Astrocyte (in vitro differentiated cells and primary cell): ENCODE results near the gene DSG2. TPM values are rescaled to one million over a fixed set of nuclear protein-coding genes. Genes with fewer than 3 reads are reported as not detected.
A peak's percentile ranks its signal among the peaks of the same experiment; 100 is the strongest.

Source experiments
- DNase-seq: peaks from one replicate; pipeline ENCODE4 v3.0.0-alpha.2; 2010; ENCODE audit warnings: low read depth
- FAIRE-seq: peaks from 2 replicates; lab custom pipeline; 2011; peaks lifted over from hg19 to GRCh38; lab: Jason Lieb, UNC
- H2AFZ ChIP-seq: 2 replicates; pipeline ENCODE4 v1.6.0; 2012; ENCODE audit warnings: low read depth, low read length, inconsistent platforms
- H3K27ac ChIP-seq: 2 replicates; pipeline ENCODE4 v1.5.1; 2011; ENCODE audit warnings: low read depth, low read length, inconsistent platforms
- H3K27me3 ChIP-seq: 2 replicates; pipeline ENCODE4 v1.6.0; 2011; ENCODE audit warnings: low read length, inconsistent platforms; ENCODE audit not compliant: insufficient read depth
- H3K36me3 ChIP-seq: 2 replicates; pipeline ENCODE4 v1.5.1; 2011; ENCODE audit warnings: low read length, inconsistent platforms; ENCODE audit not compliant: insufficient read depth
- H3K4me1 ChIP-seq: 2 replicates; pipeline ENCODE4 v1.5.1; 2011; ENCODE audit warnings: low read length, inconsistent platforms; ENCODE audit not compliant: insufficient read depth
- H3K4me2 ChIP-seq: 2 replicates; pipeline ENCODE4 v1.6.0; 2012; ENCODE audit warnings: low read length, inconsistent platforms
- H3K4me3 ChIP-seq: 2 replicates; pipeline ENCODE4 v1.5.1; 2011; ENCODE audit warnings: low read depth, mild to moderate bottlenecking, low read length, inconsistent platforms; ENCODE audit not compliant: insufficient read depth
- H3K79me2 ChIP-seq: 2 replicates; pipeline ENCODE4 v1.6.0; 2012; ENCODE audit warnings: mild to moderate bottlenecking, low read length, inconsistent platforms; ENCODE audit not compliant: insufficient read depth
- H3K9ac ChIP-seq: 2 replicates; pipeline ENCODE4 v1.6.0; 2012; ENCODE audit warnings: mild to moderate bottlenecking, low read length, inconsistent platforms
- H3K9me3 ChIP-seq: 2 replicates; pipeline ENCODE4 v1.5.1; 2012; ENCODE audit warnings: low read depth, mild to moderate bottlenecking, low read length, inconsistent platforms; ENCODE audit not compliant: insufficient read depth
- H4K20me1 ChIP-seq: 2 replicates; pipeline ENCODE4 v1.6.0; 2012; ENCODE audit warnings: low read length, inconsistent platforms; ENCODE audit not compliant: insufficient read depth
- H3K27ac Mint-ChIP-seq: one replicate; pipeline ENCODE4 v1.8.0; 2021; ENCODE audit warnings: mild to moderate bottlenecking, mixed read lengths; ENCODE audit not compliant: unreplicated experiment
- H3K27me3 Mint-ChIP-seq: one replicate; pipeline ENCODE4 v1.8.0; 2021; ENCODE audit warnings: low read depth, mixed read lengths; ENCODE audit not compliant: unreplicated experiment
- H3K36me3 Mint-ChIP-seq: one replicate; pipeline ENCODE4 v1.8.0; 2021; ENCODE audit warnings: low read depth, mixed read lengths; ENCODE audit not compliant: unreplicated experiment
- H3K4me1 Mint-ChIP-seq: one replicate; pipeline ENCODE4 v1.8.0; 2021; ENCODE audit warnings: low read depth, mixed read lengths; ENCODE audit not compliant: unreplicated experiment
- H3K4me3 Mint-ChIP-seq: one replicate; pipeline ENCODE4 v1.8.0; 2021; ENCODE audit warnings: mild to moderate bottlenecking, moderate library complexity, mixed read lengths; ENCODE audit not compliant: unreplicated experiment
- H3K9me3 Mint-ChIP-seq: one replicate; pipeline ENCODE4 v1.8.0; 2021; ENCODE audit warnings: mild to moderate bottlenecking, mixed read lengths; ENCODE audit not compliant: unreplicated experiment
- CTCF ChIP-seq: IDR thresholded peaks from 2 replicates; pipeline ENCODE4 v1.5.1; 2011; ENCODE audit warnings: low read depth, mild to moderate bottlenecking, inconsistent platforms, low read length, moderate library complexity; ENCODE audit not compliant: insufficient read depth
- EZH2 ChIP-seq: IDR thresholded peaks from 2 replicates; pipeline ENCODE4 v1.6.1; 2012; ENCODE audit warnings: mild to moderate bottlenecking, low read length, inconsistent platforms; ENCODE audit not compliant: insufficient read depth
- total RNA-seq: library from RNA; stranded (reverse); gene quantifications from 2 replicates; pipeline ENCODE4 v1.2.1, GENCODE V29; 2021

Gene DSG2
- total RNA-seq, 1 donor from 2014 or later, result 154 TPM

GRCh38 chr18:31581498-31582197, 83.7 kb downstream of the DSG2 start:
- Mint-ChIP-seq H3K4me1 (no peaks in the 10 kb centered on the region), H3K27me3 (no peaks in the 10 kb centered on the region), H3K36me3 (no peaks in the 10 kb centered on the region), H3K27ac (no peak overlapping the region), H3K9me3 (no peaks in the 10 kb centered on the region), H3K4me3 (no peak overlapping the region)
- no peak overlapping the region for H3K27ac ChIP-seq
- H4K20me1 ChIP-seq, result no peaks in the 10 kb centered on the region
- no peak for FAIRE-seq
- H2AFZ ChIP-seq, result no peak overlapping the region
- H3K4me3 ChIP-seq, result no peak overlapping the region
- TF ChIP-seq CTCF, result no peak
- TF ChIP-seq EZH2, result no peak
- peak; percentile 80 for DNase-seq
- no peak overlapping the region for H3K9ac ChIP-seq
- H3K4me2 ChIP-seq, result no peak overlapping the region
- peaks cover 7% of the 10 kb centered on the region for H3K4me1 ChIP-seq
- H3K27me3 ChIP-seq, result no peaks in the 10 kb centered on the region
- no peaks in the 10 kb centered on the region for H3K36me3 ChIP-seq
- H3K79me2 ChIP-seq, result no peaks in the 10 kb centered on the region
- no peaks in the 10 kb centered on the region for H3K9me3 ChIP-seq

GRCh38 chr18:31583185-31583854, 85.3 kb downstream of the DSG2 start:
- no peak for TF ChIP-seq EZH2
- TF ChIP-seq CTCF, result no peak
- Histone ChIP-seq H3K4me1 (peaks cover 7% of the 10 kb centered on the region), H3K4me3 (no peak overlapping the region), H3K79me2 (no peaks in the 10 kb centered on the region), H3K27me3 (no peaks in the 10 kb centered on the region), H3K9ac (no peak overlapping the region), H3K36me3 (no peaks in the 10 kb centered on the region), H3K27ac (no peak overlapping the region), H3K9me3 (no peaks in the 10 kb centered on the region), H3K4me2 (no peak overlapping the region), H4K20me1 (no peaks in the 10 kb centered on the region), H2AFZ (no peak overlapping the region)
- FAIRE-seq, result no peak
- H3K4me1 Mint-ChIP-seq, result no peaks in the 10 kb centered on the region
- no peaks in the 10 kb centered on the region for H3K27me3 Mint-ChIP-seq
- no peak for DNase-seq
- no peaks in the 10 kb centered on the region for H3K36me3 Mint-ChIP-seq
- no peaks in the 10 kb centered on the region for H3K9me3 Mint-ChIP-seq
- no peak overlapping the region for H3K27ac Mint-ChIP-seq
- no peak overlapping the region for H3K4me3 Mint-ChIP-seq

DNA sequence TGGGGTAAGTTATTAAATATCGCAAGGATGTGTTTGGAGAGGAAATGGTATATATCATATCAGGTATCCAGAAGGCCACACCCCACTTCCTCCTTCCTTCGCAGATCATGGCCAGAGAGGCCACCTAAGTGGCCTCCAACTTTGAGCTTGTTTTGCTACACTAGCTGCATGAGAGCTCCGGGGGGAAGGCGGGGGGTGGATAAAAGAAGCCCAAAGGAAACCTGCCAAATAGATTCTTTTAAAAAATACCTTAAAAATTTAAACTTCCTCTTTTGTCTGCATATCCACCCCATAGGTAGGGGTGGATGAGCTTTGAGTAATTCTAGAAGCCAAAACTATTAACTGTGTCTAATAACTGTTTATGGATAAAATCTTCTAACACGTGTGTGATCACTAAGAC, 88.0 kb downstream of the DSG2 start:
- Histone ChIP-seq H3K79me2 (no peaks in the 10 kb centered on the region), H3K36me3 (no peaks in the 10 kb centered on the region), H3K4me3 (no peak overlapping the region), H4K20me1 (no peaks in the 10 kb centered on the region), H3K9me3 (no peaks in the 10 kb centered on the region), H3K27ac (no peak overlapping the region), H2AFZ (no peak overlapping the region), H3K4me2 (no peak overlapping the region), H3K4me1 (peaks cover 7% of the 10 kb centered on the region), H3K9ac (no peak overlapping the region), H3K27me3 (no peaks in the 10 kb centered on the region)
- Mint-ChIP-seq H3K4me1 (no peaks in the 10 kb centered on the region), H3K27me3 (no peaks in the 10 kb centered on the region), H3K4me3 (no peak overlapping the region), H3K27ac (no peak overlapping the region), H3K36me3 (no peaks in the 10 kb centered on the region), H3K9me3 (no peaks in the 10 kb centered on the region)
- FAIRE-seq (no peak), DNase-seq (no peak)
- no peak for TF ChIP-seq EZH2
- TF ChIP-seq CTCF, result no peak
